ENCODE measurements around the gene FSIP1.

FSIP1 gene

DNA sequence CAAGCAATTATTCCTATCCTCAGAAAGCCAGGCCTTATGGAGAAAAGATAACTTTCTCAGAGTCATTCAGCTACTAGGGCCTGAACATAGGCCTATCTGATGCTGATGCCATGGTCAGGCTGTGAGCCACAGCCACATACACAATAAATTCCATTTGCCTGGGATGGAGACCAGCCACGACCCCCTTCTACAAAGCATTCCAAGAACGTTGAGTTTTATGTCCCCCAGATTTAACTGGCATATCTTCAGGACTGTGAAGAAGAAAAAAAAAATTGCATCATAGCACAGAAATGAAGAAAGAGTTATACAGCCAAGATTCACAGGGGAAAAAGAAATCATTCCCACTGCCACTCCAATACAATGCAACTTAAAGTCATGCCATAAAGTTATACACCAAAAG lies 101.8 kb downstream of the FSIP1 start:
- DNase-seq = no peak

DNA sequence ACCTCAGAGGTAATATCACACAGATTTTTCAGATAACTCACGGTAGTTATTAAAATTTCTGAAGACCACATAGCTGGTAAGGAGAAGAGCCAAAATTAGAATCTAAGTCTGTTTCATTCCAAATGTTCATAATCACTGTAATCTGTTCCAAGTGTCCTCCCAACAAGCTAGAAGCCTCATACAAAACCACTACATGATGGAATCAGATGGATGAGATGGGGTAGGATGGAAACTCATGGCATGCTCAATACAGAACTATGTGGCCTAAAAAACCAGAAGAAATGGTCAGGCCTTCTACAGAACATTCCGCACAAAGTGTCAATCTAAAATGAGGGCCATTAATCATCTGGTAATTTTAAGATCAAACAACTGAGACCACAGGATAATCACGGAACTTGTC lies 110.0 kb downstream of the FSIP1 start:
- DNase-seq = no peak

DNA sequence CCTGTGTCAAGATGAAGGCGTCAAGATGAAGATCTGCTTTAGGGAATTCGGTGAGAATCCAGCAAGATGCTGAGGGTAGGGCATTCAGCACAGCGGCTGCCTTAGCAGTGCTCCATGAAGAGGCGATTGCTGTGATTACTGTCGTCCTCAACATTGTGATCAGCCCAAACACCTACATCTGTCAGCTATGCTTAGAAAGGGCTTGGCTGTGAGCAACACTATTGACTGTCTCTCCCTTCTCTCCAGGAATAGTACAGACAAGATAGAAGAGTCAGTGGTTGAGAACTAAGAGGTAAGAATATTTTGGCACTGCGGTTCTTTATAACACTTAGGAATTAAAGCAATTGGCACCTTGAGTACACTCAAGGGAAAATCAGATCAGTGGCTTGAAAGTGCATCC lies 110.5 kb downstream of the FSIP1 start:
- DNase-seq = no peak

DNA sequence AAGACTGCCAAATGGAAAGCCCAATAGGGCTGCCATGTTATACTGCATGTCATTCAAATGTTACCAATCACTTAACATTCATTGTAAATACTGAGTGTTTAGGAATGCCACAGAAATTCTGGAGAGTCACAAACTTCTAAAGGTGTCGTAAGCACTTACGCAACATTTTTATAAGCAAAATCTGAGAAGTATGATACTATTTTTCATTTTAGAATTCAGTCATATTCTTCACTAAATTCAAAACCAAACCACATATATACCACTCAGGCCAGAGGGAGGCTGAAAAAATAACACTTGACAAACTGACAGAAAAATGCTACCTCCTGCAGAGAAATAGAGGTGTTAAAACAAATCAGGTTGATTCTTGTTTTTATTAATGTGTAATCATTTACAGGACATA lies 112.0 kb downstream of the FSIP1 start:
- DNase-seq = no peak

DNA sequence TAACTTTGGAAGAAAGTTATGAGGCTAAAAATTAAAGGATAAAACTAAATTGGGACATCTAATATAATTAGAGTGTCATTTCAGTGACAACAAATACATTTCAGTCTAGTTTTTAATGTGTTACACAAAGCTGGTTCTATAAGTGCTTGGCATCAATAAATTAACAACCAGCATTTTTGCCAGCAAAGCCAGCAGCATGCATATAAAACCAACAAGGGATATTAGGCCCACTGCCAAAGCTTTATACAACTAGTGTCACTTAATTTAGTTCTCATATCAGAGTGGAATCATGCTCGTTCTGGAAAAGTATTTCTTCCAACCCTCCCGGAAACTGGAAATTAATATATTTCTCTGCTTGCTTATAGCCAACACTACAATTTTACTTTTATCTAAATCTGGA lies 113.0 kb downstream of the FSIP1 start:
- no peak for DNase-seq

DNA sequence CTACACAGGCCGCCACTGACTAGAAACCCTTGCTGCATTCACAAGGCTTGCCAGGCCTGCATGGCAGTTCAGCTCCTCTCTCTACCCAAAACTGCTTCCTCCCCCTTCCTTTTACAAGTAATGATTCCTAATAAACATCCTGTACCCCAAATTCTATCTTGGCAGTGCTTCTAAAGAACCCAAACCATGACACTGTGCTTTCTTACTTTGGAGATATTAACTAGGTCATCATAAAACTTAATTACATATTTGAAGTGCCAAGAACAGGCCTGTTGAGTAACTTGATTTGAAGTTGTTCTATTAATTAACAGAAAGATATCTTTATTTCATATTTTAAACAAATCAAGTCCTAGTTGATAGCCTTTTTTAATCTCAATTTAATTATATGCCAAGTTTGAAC lies 113.4 kb downstream of the FSIP1 start:
- DNase-seq = no peak

DNA sequence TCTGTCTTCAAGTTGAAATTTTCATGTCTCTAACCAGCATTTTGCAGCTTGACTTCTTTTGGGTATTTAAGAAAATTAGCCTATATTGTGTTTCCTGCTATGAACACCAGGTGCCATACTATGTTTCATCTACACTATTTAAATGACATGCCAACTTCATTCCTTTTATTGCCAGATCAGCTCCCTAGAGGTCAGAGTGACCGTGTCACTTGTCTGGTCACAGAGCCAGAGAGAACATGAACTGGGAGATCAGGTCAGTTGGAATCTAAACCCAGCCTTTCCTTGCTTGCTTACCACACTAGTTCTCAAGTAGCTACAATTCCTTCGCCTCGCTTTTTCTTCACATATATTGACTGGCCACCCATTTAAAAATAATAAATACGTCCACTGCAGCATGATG lies 114.2 kb downstream of the FSIP1 start:
- no peak for DNase-seq

DNA sequence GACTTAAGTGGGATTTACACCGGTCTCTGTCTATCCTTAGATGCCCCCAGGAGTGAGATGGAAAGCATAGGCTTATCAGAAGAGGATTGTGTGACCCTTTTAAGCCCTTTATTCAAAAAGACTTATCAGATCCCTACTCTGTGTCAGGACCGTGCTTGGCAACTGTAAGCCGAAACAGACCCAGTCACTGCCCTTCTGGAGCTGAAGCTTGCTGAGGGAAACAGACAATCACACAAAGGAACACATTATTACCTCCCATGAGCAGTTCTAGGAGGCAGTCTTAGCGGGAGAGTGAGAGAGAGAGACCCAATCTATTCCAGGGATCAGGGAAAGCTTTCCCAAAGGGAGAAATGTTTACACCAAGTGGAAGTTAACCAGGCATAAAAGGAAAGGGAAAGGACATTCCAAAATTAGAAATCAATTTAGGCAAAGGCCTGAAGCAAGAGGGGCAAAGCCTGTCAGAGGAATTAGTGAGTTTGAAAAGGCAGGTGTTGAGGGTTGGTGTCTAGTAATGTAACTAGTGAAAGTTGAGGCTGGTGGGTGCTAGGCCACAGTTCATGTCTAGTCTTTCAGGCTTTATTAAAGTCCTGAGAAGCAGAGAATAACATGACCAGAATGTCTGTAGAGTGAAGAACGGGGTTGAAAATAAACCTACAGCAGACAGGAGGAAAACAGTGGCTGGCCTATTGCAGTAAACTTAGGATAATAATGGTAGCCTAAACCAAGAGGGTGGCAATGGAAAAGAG lies 115.1 kb downstream of the FSIP1 start:
- no peak for DNase-seq

DNA sequence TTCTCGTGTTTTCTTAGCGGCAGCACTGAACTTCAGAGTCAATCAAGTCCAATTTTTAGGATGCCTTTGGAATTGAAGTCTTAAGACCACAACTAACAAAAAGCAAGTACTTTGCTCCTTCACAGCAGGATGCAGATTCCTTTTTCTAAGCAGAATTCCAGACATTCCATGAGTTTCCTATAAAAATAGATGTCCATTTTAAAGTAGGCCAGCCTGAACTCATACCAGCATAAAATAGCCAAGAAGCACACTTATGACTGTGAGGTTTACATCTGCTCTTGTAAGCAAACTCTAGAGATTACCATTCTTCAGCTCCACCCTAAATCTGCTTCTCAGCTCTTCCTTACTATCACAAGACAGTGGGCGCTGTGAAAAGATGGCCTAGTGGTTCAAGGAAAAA lies 116.0 kb downstream of the FSIP1 start:
- DNase-seq = no peak

DNA sequence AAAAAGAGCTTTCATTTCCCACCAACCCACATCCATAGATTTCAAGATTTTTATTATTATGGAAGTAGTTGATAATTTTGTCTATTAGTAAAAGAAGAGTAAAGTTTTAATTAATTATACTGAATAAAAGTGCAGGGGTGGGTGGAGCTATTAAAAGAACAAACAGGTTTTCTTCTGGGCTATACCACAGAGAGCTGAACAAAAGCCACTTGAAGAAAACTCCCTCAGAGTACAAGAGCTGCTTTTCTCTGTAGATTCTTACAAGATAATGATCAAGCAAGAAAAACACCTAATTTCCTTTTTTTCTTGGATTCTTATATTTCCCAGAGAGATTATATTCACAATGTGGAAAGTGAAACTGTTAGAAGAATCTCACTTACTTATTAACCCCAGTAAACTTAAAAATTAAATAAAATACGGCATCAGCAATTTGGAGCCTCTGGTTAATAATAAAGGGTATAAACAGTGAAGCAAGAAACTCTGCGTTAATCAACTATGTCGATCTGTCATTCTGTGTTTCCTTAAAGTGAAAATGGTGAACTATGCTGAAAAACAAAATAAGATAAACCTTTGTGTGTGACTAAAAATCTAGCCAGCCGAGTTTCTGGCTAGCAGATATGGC lies 116.9 kb downstream of the FSIP1 start:
- no peak for DNase-seq

DNA sequence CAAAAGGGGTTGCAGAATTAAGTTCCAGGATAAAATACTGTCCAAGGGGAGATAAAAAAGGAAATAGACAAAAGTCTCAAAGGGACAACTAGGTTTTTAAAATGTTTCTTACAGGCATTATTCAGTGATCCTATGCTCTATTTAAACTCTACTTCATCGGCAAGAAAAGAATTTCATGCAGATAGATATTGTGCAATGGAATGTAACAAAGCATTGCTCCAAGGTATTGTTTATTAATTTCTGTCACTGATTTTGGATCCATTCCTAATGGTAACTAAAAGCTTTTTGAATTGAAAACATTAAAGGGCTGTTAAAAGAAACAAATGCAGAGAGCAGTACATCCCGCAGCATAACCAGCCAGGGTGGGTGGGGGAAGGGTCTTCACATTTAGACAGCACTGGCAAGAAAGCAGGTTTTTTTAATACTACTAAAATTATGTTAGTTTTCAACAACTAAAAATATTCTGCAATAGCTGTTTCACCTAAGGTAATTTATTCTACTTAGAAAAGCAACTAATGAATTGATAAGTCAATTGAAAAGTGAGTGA lies 118.9 kb downstream of the FSIP1 start:
- no peak for DNase-seq

DNA sequence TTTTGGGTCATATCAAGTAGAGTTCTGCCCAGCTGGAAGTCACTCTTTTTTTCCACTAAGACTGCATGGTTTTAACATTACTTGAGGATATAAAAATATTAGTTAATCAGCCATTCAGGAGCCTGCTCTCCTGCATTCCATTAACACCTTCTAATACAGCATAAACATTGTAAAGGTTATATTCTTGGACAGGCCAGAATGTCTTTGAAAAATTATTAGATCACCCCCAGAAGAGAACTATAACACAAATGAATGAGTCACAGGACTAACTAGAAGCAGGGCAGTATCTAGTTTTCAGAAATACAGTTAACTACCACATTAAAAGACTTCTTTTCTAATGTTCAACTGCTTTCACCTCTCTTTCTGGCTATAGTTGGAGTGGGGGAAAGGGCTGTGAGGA lies 120.9 kb downstream of the FSIP1 start:
- no peak for DNase-seq

DNA sequence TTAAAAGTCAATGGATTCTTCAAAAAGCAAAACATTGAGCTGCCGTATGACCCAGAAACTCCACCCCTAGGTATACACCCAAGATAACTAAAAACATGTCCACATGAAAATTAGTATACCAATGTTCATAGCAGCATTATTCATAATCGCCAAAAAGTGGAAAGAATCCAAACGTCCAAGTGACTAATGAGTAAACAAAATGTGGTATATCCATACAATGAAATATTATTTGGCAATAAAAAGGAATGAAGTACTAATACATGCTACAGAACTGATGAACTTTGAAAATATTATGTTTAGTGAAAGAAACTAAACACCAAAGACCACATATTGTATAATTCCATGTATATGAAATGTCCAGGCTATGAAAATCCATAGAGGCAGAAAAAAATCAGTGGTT lies 123.9 kb downstream of the FSIP1 start:
- DNase-seq = no peak

DNA sequence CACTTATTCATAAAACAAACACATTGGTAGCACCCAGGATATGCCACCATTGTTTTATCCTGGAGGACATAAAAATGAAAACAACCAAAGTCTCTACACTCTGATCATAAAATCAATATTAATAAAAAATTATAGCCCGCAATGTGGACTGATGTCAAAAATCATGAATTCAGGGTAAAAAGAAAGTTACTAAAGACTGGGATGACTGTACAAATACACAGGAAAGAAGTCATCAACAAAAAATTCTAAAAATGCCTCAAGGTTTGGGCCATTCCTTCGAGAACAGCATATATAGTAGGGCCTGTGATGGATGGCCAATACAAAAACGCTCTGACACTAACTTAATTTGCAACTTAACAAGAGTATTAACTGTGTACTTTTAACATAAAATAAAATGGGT lies 125.0 kb downstream of the FSIP1 start:
- no peak for DNase-seq

DNA sequence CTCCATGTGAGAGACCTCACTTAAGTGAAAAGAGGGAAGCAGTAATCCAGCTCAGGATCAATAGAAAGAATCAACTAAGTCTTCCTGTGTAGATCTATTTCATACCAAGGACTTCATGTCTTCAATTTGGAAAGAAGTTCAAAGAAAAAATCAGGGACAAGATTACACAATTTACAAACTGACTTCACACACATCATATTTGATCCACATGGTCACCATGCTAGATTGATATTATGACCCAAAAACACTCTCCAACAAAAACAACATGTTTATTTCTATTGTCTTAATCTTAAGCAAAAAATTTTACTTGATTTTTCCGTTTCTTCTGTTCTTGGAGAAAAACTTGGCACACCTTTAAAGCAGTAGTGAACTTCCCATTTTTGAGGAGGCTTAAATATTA lies 125.5 kb downstream of the FSIP1 start:
- no peak for DNase-seq

DNA sequence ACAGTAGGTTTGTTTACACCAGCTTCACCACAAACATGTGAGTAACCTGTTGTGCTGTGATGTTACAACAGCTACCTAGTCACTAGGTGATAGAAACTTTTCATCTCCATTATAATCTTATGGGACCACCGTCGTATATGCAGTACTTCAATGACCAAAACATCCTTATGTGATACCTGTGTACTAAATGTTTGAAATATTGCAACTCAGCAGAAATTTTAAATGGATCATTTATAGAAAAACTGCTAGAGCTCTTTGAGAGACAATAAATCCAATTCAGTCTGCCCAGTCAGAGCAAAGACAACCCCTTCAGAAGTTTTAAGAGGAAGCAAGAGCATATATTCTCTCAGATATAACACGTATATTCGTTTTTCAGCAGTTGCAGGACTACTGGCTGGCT lies 128.3 kb downstream of the FSIP1 start:
- no peak for DNase-seq

DNA sequence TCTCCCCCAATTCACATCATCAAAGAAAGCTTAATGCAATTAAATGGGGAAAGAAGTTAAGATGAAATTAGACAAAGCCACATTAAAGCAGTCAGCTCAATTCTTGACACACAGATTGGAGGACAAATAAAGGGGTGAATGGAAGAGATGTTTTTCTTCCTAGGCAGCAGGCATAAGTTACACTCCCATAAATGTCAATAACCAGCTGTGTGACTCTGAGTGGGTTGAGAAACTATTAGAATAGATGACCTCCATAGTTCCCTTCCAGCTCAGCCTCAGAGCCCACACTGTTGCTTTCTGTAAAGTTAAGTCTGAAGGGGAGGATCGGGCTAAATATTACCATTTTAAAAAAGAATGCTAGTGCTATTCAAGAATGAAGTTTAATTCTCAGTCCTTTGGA lies 130.8 kb downstream of the FSIP1 start:
- no peak for DNase-seq

DNA sequence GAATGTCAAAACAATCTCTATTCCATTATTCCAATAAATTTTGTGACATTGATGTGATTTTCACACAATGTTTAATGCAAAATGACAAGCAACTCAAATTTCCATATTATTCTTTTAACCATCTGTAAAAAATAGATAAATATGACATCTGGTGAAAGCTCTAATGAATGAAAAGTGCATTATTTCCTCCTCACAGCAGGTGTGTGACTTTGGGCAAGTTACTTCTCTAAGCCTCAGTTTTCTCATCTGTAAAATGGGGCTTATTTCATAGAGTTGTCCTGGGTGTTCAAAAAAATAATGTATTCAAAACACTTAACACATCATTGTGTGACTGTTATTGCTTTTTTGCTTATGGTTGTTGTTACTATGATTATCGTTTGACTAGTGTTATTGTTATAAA lies 131.3 kb downstream of the FSIP1 start:
- DNase-seq = no peak

DNA sequence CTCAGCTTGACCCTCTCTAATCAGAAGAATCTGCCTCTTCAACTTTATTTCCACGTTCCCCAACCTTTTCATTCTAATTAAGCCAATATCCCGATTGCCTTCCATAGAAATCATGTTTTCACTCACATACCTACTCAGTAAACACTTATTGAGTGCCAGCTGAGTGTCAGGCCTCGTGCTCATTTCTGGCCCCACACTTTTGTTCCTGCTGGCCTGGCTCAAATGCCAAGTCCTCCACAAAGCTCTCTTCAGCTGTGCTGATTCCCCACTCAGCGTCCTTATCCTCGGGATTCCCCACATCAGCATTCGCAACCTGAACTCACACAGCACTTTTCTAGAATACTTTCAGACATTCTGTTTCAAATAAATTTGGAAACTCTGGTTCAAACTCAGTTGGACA lies 132.9 kb downstream of the FSIP1 start:
- DNase-seq = no peak

DNA sequence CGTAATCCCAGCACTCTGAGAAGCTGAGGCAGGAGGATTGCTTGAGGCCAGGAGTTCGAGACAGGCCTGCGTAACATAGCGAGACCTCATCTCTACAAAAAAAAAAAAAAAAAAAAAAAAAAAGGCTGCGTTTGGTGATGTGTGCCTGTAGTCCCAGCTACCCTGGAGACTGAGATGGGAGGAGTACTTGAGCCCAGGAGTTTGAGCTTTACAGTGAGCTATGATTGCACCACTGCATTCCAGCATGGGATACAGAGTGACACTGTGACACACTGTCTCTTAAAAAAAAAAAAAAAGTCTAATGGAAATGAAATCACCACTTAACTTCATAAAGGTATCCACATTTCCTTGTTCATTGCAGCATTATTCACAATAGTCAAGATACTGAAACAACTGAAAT lies 136.2 kb downstream of the FSIP1 start:
- DNase-seq = no peak

DNA sequence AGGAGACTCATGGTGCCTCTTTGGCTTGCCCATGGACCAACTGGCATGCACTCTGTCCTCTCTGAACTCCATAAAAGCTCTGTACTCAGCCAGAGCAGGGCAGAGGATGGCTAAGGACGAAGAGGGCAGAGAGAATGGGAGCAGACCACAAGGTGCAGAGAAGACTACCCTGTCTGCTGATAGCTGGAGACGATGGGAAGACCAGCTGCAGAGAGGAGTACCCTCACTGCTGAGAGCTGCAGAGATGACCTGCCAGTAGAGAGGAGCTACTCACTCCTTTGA lies 136.7 kb downstream of the FSIP1 start:
- no peak for DNase-seq

DNA sequence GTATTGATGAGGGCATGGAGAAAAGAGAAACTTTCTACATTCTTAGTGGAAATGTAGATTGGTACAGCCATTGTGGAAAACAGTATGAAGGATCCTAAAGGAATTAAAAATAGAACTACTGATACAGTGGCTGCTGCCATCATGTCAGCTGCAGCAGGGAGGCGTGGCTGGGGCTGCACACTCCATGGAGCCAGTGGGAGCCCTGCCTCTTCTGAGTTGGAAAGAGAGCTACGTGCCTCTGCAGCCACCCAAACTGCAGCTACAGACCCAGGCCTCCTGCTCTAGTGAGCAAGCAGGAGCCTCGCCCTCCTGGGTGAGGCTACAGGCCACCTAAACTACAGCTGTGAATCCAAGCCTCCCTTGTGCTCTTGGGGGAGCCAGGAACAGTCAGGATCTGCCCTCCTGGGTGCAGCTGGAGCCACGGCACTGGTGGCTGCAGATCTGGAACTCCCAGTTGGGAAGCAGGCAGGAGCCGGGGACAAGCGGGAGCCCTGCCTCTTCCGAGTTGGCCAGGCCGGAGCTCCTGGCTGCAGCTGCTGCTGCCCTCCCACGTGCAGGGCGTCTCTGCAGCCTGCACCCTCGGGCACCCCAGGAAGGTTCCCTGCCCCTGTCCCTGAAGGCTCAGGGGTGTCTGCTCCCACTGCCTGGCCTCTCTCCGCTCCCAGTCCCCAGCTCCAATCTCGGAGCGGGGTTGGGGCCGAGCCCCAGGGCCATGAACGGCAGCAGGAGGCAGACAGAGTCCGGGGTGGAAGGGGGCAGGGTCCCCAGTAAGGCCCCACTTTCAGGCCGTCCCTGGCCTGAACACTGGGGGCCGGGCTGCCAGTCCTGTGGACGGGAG lies 137.3 kb downstream of the FSIP1 start:
- DNase-seq = no peak

DNA sequence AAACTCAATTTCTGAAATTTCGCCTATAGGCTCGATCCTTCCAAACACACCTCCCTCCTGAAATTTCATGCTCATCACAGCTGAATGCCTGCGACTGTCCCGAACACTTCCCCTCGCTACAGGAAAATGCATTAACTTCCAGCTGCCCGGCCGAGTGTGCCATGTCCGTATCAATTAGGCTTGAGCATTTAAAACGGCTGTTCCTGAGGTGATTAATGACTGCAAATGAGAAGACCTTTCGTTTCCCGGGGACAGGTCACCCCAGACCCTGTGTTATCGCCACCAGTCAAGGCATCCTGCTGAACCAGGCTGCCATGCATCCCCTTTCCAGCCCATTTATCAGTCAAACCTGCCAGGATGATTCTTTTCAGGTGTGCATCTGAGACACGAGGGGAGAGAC lies 138.5 kb downstream of the FSIP1 start:
- no peak for DNase-seq

DNA sequence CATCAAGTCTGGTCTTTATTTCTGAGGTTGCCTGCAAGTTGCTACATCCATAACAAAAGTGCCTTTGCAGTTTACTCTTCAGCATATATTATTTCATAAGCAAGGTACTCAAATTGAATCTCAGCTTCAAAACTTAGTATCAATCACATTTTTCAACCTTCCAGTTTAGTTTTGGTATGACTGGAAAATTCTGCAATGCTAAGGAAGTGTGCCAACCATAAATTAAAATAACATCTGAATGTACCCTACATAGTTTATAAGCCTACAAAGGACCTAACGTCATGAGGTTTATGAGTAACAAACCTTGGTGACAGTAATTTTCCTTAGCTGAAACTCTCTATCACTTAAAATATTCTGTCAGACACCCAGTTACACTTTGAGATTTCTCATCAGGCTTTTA lies 138.9 kb downstream of the FSIP1 start:
- DNase-seq = no peak
